GM19023 (cell line): Measurements from ENCODE around the gene KCNJ11.

Source experiments
- ATAC-seq: cut with Tn5 transposase; IDR thresholded peaks from one replicate; pipeline ENCODE4 v1.9.1; 2021; ENCODE audit warnings: mild to moderate bottlenecking, moderate library complexity; ENCODE audit not compliant: unreplicated experiment

KCNJ11 gene

GRCh38 chr11:17369094-17369493, 19.4 kb downstream of the KCNJ11 start:
- no peak for ATAC-seq

DNA sequence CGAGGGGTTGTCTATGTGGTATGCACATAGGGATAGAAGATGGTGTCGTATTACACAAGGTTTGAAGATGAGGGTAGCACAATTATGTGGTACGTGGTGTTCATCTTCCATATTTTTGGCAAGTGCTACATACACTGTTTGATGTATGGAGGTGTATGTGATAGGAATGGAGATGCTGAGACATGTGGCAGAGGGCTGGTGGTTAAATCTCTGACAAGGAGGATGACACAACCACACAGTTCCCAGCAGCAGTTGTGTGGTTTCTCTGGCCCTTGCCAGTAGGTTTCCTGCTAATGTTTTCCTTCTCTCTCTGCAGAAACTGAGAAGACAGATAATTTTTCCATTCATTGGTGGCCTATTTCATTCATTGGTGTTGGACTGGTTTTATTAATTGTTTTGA, 19.9 kb downstream of the KCNJ11 start:
- no peak for ATAC-seq

DNA sequence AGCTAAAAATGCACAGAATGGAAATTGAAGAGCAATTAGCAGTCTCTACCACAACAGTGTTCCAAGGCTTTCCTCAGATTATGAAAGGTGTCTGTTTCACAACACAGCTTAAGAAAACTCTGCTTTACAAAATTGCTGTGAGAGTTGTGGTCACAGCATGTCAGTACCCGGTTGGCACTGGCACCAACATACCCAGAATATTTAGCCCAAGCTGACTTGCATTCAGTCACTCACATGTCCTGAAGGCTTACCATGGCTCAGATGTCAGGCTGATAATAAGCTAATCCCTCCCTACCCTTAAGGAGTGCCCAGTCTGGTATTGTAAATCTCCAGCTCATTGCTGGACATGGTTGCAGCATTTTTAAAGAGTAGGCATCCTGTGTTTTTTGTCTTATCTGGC, 22.0 kb downstream of the KCNJ11 start:
- no peak for ATAC-seq

- ATAC-seq: no peak
These were observed 33.9 kb downstream of the KCNJ11 start for GRCh38 chr11:17354601-17354991.

DNA sequence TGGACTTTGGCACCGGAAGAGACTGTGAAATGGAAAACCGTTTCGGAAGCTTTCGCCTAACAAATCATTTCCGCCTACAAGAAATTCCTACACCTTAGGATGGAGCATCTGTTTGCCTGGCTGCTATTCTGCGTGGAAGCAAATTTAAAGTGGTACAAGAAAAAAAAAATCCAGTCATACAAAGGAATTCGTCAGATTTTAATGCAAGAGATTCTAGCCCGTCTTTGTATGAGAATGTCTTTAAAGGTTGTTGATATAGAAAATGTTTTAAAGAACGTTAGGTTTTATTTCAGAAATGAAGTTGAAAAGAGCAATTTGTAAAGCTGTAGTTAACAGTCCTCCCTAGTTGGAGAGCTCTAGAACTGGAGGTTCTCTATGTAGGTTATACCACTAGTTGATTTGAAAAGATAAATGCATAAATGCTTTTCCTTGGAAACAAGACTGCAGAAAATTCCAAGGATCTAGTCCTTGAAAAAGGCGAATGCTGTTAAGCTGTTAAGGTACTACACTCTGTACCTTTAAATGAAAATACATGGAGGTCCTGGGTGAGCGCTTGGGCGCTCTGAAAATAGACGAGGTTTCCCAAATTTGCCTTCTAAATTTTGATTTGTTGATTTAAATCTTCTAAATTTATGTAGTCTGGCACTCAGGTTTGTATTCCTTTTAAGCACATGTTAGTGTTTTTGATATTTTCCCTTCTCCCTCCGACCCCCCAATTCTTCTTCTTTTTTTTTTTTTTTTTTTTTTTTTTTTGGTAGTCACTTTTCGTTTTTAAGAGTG, 34.4 kb downstream of the KCNJ11 start:
- no peak for ATAC-seq

DNA sequence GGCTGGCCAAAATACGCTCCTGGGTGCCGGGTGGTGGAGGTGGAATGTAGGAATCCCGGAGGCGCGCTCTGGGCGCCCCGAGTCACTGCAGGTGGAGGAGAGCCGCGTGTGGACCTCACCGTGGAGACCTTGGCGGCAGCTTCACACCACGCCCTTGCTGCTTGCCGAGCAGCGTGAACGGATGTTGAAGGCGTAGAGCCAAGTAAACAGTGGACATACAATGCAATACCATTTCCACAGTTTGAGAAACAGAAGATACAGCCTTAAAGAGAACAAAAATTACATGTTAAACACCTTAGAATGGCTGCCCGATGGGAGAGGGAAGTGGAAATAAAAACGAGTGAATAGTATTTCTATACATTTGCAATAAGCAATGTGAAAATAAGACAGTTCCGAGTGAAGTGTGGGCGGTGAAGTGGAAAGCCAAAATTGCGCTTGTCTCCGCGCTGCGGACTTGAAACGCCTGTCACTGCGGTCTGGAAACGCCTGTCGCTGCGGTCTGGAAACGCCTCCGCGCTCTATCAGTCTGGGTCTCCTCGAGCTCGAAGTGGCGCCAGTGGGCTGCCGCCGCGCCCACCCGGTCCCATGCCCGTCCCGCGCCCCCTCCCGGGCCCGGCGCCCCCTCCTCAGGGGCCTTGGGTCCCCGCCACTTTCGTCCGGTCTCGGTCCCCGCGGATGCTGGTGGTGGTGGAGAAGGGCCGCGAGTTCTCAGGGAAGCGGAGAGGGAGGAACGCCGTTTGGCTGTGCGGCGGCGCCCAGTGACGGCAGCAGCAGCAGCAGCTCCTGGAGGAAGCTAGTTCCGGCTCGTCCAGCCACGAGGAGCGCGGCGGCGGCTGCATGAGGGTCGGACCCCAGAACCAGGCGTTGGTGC, 35.3 kb downstream of the KCNJ11 start:
- peak; percentile 51 for ATAC-seq

GRCh38 chr11:17351510-17352176, 36.8 kb downstream of the KCNJ11 start, which contains the start of gene NCR3LG1:
TSS of gene NCR3LG1 (plus strand) at chr11:17351800. CDS start at chr11:17351970, 170 bp downstream.
- no peak for ATAC-seq

- ATAC-seq: no peak
These were observed 37.3 kb downstream of the KCNJ11 start for GRCh38 chr11:17351172-17351509.

GRCh38 chr11:17350455-17351171, 37.8 kb downstream of the KCNJ11 start:
- no peak for ATAC-seq

DNA sequence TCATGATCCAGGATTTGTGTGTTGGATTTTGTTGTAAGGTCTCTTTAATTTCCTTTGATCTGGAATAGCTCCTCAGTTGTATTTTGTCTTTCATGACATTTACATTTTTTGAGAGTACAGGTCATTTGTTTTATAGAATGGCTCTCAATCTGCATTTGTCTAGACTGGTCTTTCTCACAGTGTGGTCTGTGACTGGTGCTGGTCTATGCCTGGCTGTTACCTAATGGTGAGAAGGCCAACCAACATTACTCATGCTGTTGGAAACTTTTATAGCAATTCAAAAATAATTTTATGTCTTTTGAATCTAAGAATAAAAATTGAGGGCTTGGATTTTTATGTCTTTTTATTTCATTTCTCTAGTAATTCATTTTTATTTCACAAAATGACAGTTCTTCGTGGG, 40.8 kb downstream of the KCNJ11 start:
- no peak for ATAC-seq

DNA sequence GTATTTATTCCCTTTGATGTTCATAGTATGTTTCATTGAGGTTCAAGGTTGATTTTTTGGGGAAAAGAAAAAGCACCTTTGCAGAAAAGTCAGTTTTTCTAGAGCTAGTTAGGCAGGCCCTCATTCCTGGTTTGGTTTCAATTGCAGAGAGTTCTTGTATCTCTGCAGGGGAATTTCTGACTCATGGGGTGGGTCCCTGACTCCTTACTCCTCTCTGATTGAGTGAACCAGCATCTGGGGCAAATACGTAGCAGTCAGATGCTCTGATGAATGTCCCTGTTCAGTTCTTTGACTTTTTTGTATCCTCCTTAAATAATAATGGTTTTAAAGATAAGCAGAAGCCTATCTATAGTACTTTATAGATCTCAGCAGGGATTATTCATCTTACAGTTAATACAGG, 44.6 kb downstream of the KCNJ11 start:
- no peak for ATAC-seq

- ATAC-seq: no peak
These were observed 45.2 kb downstream of the KCNJ11 start for GRCh38 chr11:17343257-17343656.
